NCI-H748 (cell line): ENCODE results near the gene PARVA.

Experiments
- DNase-seq: peaks from one replicate; lab custom pipeline; 2025; ENCODE audit not compliant: unreplicated experiment; lab: John Stamatoyannopoulos, UW

The PARVA gene

GRCh38 chr11:12456651-12457579, 79.5 kb downstream of the PARVA start:
- DNase-seq, result no peak

DNA sequence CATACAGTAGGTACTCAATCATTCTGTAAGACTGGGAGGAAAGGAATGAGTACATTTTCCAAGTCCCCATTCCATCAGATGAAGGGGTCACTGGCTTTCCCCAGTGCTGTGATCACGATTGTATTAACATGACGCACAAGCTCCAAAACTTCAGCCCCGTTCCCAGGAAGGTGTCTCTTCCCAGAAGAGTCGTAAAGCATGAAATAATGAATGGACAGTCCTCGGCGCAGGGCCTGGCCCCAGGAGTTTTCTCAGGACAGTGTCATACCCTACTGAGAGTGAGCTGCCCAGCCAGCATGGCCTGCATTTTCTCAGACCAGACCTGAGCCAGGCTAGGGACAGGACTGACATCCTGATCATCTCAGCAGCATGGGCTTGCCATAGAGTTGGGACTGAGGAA, 80.7 kb downstream of the PARVA start:
- no peak for DNase-seq

DNA sequence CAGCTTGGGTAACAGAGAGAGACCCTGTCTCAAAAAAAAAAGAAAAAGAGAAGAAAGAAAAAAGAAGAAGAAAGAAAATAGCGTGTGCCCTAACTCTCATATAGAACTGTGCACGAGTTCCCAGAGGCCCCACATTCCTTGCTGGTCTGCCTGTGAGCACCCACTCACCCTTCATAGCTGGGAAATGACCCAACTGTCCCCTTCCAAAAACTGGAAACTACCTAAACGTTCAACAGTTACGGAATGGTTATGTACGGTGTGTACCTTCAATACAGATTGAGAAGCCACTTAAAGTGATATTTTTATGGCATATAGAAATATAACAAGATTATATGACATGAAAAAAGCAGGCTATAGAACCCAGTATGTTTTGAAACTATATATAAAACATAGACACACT, 82.0 kb downstream of the PARVA start:
- DNase-seq, result no peak

DNA sequence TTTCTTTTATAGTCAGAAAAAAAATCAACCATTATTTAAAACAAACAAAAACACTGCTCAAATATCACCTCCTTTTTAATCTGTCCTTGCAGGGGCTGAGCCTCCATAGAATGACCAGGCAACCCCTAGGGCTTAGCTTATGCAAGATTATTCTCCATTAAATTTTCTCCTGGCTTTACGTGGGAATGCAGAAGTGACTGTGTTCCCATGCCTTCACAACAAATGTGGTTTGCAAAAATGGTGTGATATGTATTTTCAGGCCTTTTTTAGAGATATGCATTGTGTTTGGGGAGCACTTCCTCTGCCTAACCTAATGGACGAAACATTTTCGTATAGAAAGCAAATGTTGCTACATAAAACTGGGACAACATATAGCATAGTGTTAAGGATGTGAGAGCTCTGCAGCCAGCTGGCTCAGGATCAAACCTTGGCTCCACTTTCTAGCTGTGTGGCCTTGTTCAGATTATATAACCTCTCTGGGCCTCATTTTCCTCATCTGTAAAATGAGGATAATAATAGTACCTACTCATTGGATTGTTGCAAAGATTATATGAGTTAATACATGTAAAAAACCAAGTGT, 82.6 kb downstream of the PARVA start:
- DNase-seq, result no peak

DNA sequence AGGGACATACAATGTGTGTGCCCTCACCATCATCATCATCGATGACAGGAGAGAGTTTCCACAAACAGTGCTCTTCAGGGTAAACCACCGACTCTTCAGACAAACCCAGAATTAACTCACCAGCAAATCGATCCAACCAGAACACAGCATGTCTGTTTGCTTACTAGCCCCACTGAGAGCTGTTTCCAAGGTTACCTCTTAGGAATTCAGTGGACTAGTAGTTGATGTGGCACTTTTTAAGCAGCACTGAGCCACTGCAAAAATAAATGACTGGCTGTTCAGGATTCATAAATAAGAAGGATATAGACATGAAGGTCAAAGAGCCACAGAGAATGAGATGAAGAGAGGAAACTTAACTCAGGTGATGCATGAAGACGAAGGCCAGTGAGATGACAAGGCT, 83.1 kb downstream of the PARVA start:
- peak; percentile 52 for DNase-seq

GRCh38 chr11:12461516-12461915, 84.1 kb downstream of the PARVA start:
- DNase-seq, result peak; percentile 96

DNA sequence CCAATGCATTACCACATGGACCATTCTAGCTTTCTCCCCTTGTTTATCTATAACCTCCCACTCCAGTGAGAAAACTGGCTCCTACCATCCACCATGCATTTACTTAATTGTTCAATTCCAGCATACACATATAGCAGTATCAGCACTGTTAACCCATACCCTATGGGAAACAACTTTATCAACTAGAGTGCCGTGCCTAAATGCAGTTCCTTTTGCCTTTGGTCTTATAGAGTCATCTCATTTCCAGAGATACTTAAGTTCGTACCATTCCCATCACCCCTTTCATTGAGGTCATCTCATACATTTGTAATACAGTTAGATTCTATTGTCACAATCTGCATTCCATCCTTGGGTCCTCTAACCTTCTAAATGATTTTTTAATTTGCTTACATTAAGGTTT, 86.9 kb downstream of the PARVA start:
- DNase-seq, result no peak

- DNase-seq, result no peak
Observed at GRCh38 chr11:12465332-12465731, 88.0 kb downstream of the PARVA start.

DNA sequence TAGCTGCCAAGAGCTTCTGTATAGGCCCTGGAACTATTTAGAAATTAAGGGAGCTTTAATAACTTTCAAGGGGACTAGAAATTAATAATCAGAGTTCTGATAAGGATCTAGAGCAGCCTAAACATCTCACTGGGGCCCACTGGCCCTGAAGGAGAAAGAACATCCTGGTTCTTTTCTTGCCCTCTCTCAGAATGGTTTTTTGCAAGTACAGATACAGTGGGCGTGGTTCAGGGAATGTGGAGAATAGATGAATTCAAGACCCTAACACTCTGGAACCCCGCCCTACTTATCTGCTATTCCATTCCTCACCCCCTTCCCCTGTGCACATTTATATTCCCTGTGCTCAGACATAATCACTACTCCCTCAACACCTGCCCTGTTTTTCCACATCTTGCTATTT, 90.2 kb downstream of the PARVA start:
- no peak for DNase-seq

GRCh38 chr11:12469451-12469850, 92.1 kb downstream of the PARVA start:
- no peak for DNase-seq

DNA sequence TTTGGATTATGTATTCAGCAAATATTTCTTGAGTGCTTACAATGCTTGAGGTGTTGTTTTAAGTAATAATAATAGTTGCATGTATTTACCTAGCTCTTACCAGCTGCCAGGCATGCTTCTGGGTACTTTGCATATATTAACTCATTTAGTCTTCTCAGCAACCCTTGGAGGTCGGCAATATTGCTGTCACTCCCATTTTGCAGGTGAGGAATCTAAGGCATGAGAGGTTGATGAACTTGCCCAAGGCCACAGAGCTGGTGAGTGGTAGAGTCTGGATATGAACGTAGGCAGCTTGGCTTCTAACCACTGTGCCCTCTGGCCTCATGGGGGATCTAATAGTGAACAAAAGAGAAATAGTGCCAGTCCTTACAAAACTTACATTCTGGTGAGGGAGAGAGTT, 92.9 kb downstream of the PARVA start:
- no peak for DNase-seq

DNA sequence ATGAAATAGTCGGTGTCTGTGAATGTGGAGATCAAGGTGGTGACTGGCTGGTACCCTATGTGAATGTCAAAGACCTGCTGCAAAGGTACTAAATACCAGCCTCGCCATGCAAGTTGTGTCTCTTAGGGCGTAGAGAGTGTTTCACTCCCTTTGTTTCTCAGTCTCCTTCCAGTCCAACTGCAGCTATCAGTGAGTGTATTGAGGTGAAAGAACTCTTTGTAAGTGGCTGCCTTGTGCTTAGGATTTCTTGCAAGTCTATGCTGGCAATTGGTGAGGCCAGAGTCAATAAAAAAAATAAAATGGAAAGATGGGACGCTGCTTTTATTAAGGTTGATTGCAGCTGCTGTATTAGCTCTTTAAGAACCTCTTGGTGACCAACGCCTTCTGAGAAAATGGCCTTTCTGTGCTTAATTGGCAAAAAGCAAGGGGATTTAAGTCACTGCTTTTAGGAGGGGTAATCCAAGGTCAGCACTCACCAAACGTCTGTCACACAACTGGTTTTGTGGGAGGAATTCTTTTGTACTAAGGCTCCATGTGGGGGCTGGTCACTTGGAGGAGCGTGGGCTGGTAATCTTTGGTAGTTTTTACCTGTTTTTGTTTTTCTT, 95.1 kb downstream of the PARVA start:
- DNase-seq, result no peak

DNA sequence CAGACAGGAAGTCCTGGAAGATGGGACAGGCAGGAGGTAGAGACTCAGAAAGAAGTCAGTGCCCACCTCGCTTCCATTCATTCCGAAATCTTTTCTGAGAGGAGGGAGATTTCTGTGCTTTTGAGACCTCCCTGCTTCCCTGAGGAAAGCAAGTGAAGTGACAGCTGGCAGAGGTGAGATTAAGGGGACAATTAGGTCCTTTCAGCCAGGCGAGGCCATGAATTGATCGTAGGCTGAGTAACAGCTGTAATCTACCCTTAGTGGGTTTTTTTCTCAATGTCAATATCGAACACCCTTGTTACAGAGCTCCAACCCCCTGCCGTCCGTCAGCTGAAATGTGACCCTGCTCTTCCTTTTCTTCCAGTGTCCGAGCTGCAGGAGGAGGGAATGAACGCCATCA, 96.0 kb downstream of the PARVA start:
- no peak for DNase-seq

DNA sequence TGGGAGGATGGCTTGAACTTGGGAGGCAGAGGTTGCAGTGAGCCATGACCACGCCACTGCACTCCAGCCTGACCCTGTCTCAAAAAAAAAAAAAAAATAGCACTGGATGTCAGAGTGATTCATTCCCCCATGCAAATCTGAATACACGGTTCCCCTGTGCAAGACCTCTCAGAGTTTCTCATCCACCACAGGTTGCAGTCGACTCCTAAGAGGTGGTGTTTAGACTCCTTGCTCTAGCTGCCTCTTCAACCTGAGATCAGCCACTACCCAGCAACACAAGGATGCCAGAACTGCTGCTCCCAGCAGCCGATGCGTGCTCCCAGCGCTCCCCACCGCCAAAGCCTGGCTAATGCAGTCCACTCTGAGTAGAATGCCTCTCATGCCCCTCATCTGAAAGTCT, 97.5 kb downstream of the PARVA start:
- DNase-seq, result no peak

DNA sequence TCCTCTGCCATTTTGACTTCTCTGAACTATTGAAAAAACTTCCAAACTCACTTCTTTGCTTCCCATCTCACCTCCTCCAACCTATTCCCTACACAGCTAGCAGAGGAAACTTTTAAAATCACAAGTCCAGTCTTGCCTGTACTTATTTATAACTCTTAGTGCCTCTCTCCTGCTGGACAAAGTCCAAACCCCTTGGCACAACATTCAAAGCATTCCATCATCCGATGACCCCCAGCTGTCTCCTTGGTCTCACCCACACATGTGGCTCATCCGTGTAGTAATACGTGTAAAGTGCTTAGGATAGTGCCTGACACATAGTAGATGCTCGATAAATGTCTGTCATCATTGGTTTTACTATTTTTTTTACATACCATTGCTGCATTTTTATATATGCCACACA, 101.4 kb downstream of the PARVA start:
- DNase-seq, result no peak

DNA sequence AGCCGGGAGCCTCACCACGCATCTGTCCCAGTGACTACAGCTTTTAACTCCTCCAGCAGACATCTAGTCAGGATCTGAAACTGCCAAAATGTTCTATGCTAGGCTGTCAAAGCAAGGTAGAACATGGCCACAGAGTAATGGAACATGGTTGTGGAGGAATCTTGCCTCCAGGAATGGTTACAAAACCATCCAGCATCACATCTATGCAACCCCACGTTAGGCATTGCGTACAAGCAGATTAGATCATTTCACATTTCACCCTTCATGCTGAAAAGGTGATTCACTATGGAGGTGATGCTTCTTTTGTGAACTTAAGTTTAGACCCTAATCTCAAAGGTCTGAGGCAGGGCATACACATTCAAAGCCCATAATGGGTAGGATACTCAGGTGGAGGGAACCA, 103.0 kb downstream of the PARVA start:
- DNase-seq, result no peak

- no peak for DNase-seq
Observed at GRCh38 chr11:12482839-12483238, 105.5 kb downstream of the PARVA start.

DNA sequence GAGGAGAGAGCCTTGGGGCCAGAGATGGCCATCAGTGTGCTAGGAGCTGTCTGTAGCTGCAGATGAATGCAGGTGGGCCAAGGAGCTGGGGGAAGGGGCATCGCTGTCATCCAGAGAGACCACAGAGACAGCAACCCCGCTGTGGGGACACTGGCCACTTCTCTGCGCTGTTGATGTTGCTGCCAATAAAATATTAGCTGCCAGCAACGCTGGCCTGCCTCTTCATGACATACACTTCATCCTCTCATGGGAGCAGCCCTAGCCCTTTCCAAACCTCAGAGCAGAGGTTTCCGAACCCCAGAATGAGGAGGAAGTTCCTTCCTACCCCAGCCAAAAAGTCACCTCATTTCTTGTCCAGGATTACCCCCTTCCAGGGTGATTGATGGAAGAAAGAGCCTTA, 106.2 kb downstream of the PARVA start:
- no peak for DNase-seq

GRCh38 chr11:12485328-12485727, 108.0 kb downstream of the PARVA start:
- DNase-seq, result no peak

DNA sequence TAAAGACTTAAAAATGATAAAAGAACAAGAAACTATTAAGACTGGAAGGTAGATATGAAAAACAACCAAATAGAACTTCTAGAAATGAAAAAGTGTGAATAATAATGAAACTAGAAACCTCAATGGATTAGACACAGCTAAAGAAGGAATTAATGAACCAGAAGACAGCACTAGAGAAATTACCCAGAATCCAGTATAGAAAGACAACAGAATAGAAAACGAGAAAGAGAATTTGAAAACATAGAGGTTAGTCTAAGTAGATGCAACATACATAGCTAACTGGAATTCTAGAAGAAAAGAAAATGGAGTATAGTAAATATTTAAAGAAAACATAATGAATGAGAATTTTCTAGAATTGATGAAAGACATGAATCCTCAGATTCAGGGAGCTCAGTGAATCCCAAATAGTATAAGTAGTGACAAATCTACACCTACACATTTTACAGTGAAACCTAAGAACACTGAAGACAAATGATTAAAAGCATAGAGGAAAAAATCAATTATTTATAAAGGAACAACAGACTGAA, 111.9 kb downstream of the PARVA start:
- no peak for DNase-seq

DNA sequence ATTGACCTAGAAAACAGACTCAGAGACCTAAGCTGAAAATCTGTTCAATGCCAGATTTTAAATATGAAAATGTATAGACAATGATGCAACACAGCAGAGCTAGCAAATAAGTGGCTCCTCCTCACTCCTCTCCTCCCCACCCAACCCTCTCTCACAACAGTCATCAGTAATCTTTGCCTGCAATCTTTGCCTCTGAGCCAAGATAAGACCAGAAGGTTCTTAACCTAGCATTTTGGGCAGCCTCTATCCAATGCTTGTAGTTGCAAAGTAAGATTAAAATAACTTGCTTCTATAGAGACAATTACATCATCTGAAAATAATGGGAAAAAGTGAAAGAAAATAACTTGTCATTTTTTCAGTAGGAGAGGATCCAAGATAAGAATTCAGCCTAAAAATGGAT, 117.3 kb downstream of the PARVA start:
- no peak for DNase-seq
